GM23338 (cell line): ENCODE data around the gene OR14I1. TPM values are rescaled to one million over a fixed set of nuclear protein-coding genes. Genes with fewer than 3 reads are reported as not detected.

Experiments
- ATAC-seq: fragments of 200-7000 bp; cut with Tn5 transposase; 3 replicates; pipeline ENCODE4 v1.9.1; 2020
- DNase-seq: peaks from one replicate; pipeline ENCODE4 v3.0.0-alpha.2; 2015; ENCODE audit warnings: low spot score
- H2AFZ ChIP-seq: fragments of 200-600 bp; sonication (generic); 2 replicates; pipeline ENCODE4 v1.8.0; 2016; ENCODE audit warnings: antibody characterized with exemption, mild to moderate bottlenecking, moderate library complexity
- H3F3A ChIP-seq: fragments of 200-600 bp; sonication (generic); replicated peaks from 2 replicates; pipeline ENCODE4 v1.8.0; 2017; ENCODE audit warnings: antibody characterized with exemption, mixed run types, low read depth
- H3K27ac ChIP-seq: fragments of 200-600 bp; sonication (generic); 2 replicates; pipeline ENCODE4 v1.6.1; 2016; ENCODE audit warnings: low read depth
- H3K27me3 ChIP-seq: fragments of 200-600 bp; sonication (generic); 2 replicates; pipeline ENCODE4 v1.8.0; 2016; ENCODE audit warnings: mild to moderate bottlenecking, mixed run types, moderate library complexity; ENCODE audit not compliant: insufficient read depth
- H3K36me3 ChIP-seq: fragments of 200-600 bp; sonication (generic); 2 replicates; pipeline ENCODE4 v1.8.0; 2016; ENCODE audit warnings: mild to moderate bottlenecking; ENCODE audit not compliant: insufficient read depth
- H3K4me1 ChIP-seq: fragments of 200-600 bp; sonication (generic); 2 replicates; pipeline ENCODE4 v1.8.0; 2016; ENCODE audit warnings: mild to moderate bottlenecking, moderate library complexity; ENCODE audit not compliant: insufficient read depth
- H3K4me2 ChIP-seq: fragments of 200-600 bp; sonication (generic); 2 replicates; pipeline ENCODE4 v1.7.1; 2017; ENCODE audit warnings: mixed run types
- H3K4me3 ChIP-seq: fragments of 200-600 bp; sonication (generic); 2 replicates; pipeline ENCODE4 v1.6.1; 2016; ENCODE audit warnings: mixed run types
- H3K79me2 ChIP-seq: fragments of 200-600 bp; sonication (generic); replicated peaks from 2 replicates; pipeline ENCODE4 v1.8.0; 2017; ENCODE audit warnings: mild to moderate bottlenecking; ENCODE audit not compliant: insufficient read depth
- H3K9me2 ChIP-seq: fragments of 200-600 bp; sonication (generic); 2 replicates; pipeline ENCODE4 v1.8.0; 2017; ENCODE audit not compliant: insufficient read depth
- H4K20me1 ChIP-seq: fragments of 200-600 bp; sonication (generic); replicated peaks from 2 replicates; pipeline ENCODE4 v1.8.0; 2017; ENCODE audit warnings: mild to moderate bottlenecking; ENCODE audit not compliant: insufficient read depth
- H3K27ac Mint-ChIP-seq: 2 replicates; pipeline ENCODE4 v1.8.0; 2020; ENCODE audit warnings: inconsistent platforms, mild to moderate bottlenecking, moderate library complexity, mixed read lengths
- H3K27me3 Mint-ChIP-seq: 3 replicates; pipeline ENCODE4 v1.8.0; 2022; ENCODE audit warnings: low read depth, mild to moderate bottlenecking, moderate library complexity, mixed read lengths, inconsistent platforms; ENCODE audit not compliant: insufficient read depth, poor library complexity
- H3K36me3 Mint-ChIP-seq: 3 replicates; pipeline ENCODE4 v1.8.0; 2021; ENCODE audit warnings: low read depth, mild to moderate bottlenecking, inconsistent platforms, moderate library complexity, mixed read lengths
- H3K4me1 Mint-ChIP-seq: 3 replicates; pipeline ENCODE4 v1.8.0; 2020; ENCODE audit warnings: mild to moderate bottlenecking, inconsistent platforms, mixed read lengths
- H3K4me3 Mint-ChIP-seq: 3 replicates; pipeline ENCODE4 v1.8.0; 2021; ENCODE audit warnings: moderate library complexity, mild to moderate bottlenecking, inconsistent platforms, mixed read lengths
- H3K9me3 Mint-ChIP-seq: 3 replicates; pipeline ENCODE4 v1.8.0; 2020; ENCODE audit warnings: moderate library complexity, mild to moderate bottlenecking, inconsistent platforms, mixed read lengths
- CREB1 ChIP-seq: fragments of 250-450 bp; sonication (Bioruptor Pico); IDR thresholded peaks from 2 replicates; pipeline ENCODE4 v1.5.0; 2020; ENCODE audit warnings: low read depth, mild to moderate bottlenecking, moderate library complexity
- CTCF ChIP-seq, 2 experiments: fragments of 200-600 bp in 1 of 2; sonication (generic) in 1 of 2; conservative IDR thresholded peaks; 2 replicates each; pipeline versions ENCODE4 v1.5.1 to v1.6.1; 2016 to 2017; ENCODE audit warnings: antibody characterized with exemption in 2 of 2, low read depth in 2 of 2, mild to moderate bottlenecking in 2 of 2, moderate library complexity in 1 of 2
- ETS1 ChIP-seq: IDR thresholded peaks from 2 replicates; pipeline ENCODE4 v1.6.1; 2016; ENCODE audit warnings: antibody characterized with exemption
- EZH2 ChIP-seq: fragments of 200-600 bp; sonication (generic); IDR thresholded peaks from one replicate; pipeline ENCODE4 v1.8.0; 2017; ENCODE audit warnings: antibody characterized with exemption, mild to moderate bottlenecking, low read depth; ENCODE audit not compliant: unreplicated experiment
- EZH2phosphoT487 ChIP-seq: fragments of 200-600 bp; sonication (generic); IDR thresholded peaks from one replicate; pipeline ENCODE4 v1.8.1; 2018; ENCODE audit warnings: antibody characterized with exemption; ENCODE audit not compliant: unreplicated experiment
- JUNB ChIP-seq: IDR thresholded peaks from one replicate; pipeline ENCODE4 v1.6.1; 2016; ENCODE audit warnings: antibody characterized with exemption; ENCODE audit not compliant: unreplicated experiment
- NANOG ChIP-seq: IDR thresholded peaks from 2 replicates; pipeline ENCODE4 v1.6.1; 2016; ENCODE audit warnings: antibody characterized with exemption, borderline replicate concordance
- POLR2AphosphoS5 ChIP-seq: IDR thresholded peaks from 2 replicates; pipeline ENCODE4 v1.6.1; 2016; ENCODE audit warnings: antibody characterized with exemption, low read depth
- REST ChIP-seq: IDR thresholded peaks from one replicate; pipeline ENCODE4 v1.6.1; 2018; ENCODE audit warnings: antibody characterized with exemption; ENCODE audit not compliant: unreplicated experiment
- STAT1 ChIP-seq: IDR thresholded peaks from one replicate; pipeline ENCODE4 v1.6.1; 2016; ENCODE audit warnings: antibody characterized with exemption; ENCODE audit not compliant: unreplicated experiment
- ZNF114 ChIP-seq: fragments of 250-450 bp; sonication (Bioruptor Pico); IDR thresholded peaks from 2 replicates; pipeline ENCODE4 v1.5.0; 2020; ENCODE audit warnings: mild to moderate bottlenecking, moderate library complexity
- ZNF331 ChIP-seq: fragments of 250-450 bp; sonication (Bioruptor Pico); IDR thresholded peaks from 2 replicates; pipeline ENCODE4 v1.5.0; 2020; ENCODE audit warnings: low read depth, mild to moderate bottlenecking, moderate library complexity
- ZNF462 ChIP-seq: fragments of 250-450 bp; sonication (Bioruptor Pico); IDR thresholded peaks from 2 replicates; pipeline ENCODE4 v1.5.0; 2020; ENCODE audit warnings: mild to moderate bottlenecking, moderate library complexity
- polyA plus RNA-seq: library from polyadenylated mRNA; unstranded; fragments of >200 nt; fragmentation: Nextera tagmentation; extraction: Ambion mirVana; gene quantifications from 2 replicates; pipeline ENCODE4 v1.2.1, GENCODE V29; 2016
- total RNA-seq: library from RNA; depleted of rRNA; stranded (reverse); fragments of >200 nt; shearing (Covaris generic); gene quantifications from 2 replicates; pipeline ENCODE4 v1.2.3, GENCODE V29; 2014

The OR14I1 gene
- total and polyA plus RNA-seq, 2 experiments from 2014 or later: not detected

GRCh38 chr1:248696774-248697173 is 5.8 kb downstream of the OR14I1 start:
- Histone ChIP-seq H3K79me2 (no peaks in the 10 kb centered on the region), H3K27me3 (no peaks in the 10 kb centered on the region), H3F3A (no peaks in the 10 kb centered on the region), H3K9me2 (no peaks in the 10 kb centered on the region), H3K36me3 (peaks cover 14% of the 10 kb centered on the region), H3K4me3 (no peak overlapping the region), H3K4me2 (no peak overlapping the region), H3K4me1 (no peaks in the 10 kb centered on the region), H3K27ac (no peak overlapping the region), H2AFZ (no peak overlapping the region), H4K20me1 (no peaks in the 10 kb centered on the region)
- no peak for ATAC-seq
- Mint-ChIP-seq H3K4me1 (no peaks in the 10 kb centered on the region), H3K36me3 (peaks cover 40% of the 10 kb centered on the region), H3K9me3 (peaks cover 88% of the 10 kb centered on the region), H3K4me3 (no peak overlapping the region), H3K27ac (no peak overlapping the region), H3K27me3 (no peaks in the 10 kb centered on the region)
- TF ChIP-seq CTCF (conservative IDR thresholded peaks at IDR 0.05; ENCODE audit: low read depth in 2 of 2) (no peak), ETS1 (no peak), ZNF331 (CRISPR knock-in tag) (no peak), EZH2 (no peak), ZNF114 (CRISPR knock-in tag) (no peak), ZNF462 (CRISPR knock-in tag) (no peak), NANOG (no peak), EZH2phosphoT487 (no peak), REST (no peak), CREB1 (CRISPR knock-in tag) (no peak), JUNB (no peak), POLR2AphosphoS5 (no peak), STAT1 (no peak)
- no peak for DNase-seq
